NCI-H146 (cell line): ENCODE measurements around the gene TERT.
"Not testable (repeated sequence)": the region's sequence is repeated elsewhere in the genome, so short reads cannot be mapped to it uniquely, and the experiment has no call there.

Source experiments
- DNase-seq: peaks from one replicate; lab custom pipeline; 2025; lab: John Stamatoyannopoulos, UW

Gene TERT

DNA sequence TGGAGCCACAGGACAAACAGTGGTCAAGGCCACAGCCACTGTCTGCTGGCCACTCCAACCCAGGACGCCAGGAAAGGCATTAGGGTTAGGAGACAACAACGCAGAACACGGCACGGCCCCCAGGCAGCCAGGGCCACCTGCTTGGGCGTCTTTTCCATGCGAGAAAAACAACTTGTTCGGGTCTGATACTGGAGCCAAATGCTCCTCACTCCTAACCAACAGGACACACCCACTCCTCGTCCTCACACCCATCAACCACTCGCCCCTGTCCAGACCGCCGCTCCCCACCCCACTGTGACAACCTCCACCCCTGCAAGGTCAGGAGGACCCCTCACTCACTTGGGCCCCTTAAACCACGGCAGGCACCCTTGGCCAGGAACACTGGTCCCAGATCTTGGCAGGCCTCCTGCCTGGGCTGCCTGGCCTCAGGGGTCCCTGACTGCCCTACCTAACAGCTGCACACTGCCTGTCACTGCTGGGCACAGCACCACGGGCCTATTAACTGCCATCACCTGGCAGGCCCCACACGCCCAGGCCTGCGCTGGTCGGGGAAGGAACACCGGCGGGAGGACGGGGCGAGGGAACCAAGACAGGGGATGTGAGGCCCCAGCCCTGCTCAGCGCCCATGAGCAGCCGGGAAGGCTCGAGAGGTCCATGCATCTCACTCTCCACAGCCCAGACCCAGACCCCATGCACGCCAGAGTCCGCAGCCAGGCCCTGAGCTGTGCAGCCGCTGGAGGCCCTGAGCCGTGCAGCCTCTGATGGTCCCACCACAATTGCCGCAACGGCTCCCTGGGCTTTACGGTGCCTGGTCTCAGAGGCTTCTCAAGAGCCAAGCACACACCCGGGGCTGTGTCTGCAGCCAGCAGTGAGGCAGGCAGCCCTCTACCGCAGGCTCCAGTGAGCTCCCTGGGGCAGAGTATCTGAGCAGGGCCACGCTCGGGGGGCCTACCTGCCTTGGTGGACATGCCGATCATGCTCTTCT is 36.3 kb upstream of the TERT start:
- DNase-seq = no peak

DNA sequence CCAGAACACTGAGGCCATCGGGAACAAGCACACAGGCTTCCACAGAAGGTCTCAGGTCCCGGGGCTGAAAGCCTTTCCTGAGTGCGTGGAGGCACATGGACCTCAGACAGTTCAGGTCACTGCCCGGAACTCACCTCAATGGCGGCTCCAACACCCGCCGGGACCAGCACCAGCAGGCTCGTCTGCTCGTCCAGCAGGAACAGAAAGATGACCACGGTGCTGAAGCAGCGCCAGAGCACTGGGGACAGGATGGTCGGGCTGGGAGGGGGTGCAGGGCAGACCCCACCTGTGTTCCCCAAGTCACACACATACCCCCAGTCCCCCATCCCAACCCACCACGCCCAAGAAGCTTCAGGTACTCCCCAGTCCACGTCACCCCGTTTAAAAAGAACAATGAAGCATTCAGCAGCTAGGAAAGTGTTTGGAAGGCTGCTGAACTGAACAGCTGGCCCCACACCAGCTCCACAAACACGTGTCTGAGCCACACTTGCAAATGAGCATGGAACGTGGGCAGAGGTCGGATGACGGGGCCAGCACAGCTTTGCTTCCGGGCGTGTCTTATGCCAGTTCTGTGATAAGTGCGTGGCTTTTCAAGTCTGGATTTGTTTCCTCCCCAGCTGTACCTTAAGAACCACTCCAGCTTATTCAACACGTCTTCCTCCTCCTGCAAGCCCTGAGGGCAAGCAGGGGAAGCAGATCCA is 35.4 kb upstream of the TERT start:
- DNase-seq = no peak

DNA sequence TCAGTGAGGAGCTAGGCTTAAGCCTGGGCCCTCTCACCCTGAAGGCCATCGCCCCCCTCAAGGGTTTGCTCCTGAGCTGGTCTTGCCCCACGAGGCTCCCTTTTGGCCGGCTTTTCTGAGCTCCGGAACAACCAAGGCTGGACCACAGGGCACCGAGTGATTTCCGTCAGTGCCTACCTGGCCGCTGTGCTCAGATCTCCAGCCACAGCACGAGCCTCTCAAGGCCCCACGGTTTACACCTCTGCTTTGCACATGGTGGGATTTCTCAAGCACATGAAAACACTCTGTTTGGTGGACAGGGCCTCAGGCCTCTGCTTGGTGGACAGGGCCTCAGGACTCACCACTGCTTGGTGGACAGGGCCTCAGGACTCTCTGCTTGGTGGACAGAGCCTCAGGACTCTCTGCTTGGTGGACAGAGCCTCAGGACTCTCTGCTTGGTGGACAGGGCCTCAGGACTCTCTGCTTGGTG is 34.3 kb upstream of the TERT start:
- DNase-seq = no peak

DNA sequence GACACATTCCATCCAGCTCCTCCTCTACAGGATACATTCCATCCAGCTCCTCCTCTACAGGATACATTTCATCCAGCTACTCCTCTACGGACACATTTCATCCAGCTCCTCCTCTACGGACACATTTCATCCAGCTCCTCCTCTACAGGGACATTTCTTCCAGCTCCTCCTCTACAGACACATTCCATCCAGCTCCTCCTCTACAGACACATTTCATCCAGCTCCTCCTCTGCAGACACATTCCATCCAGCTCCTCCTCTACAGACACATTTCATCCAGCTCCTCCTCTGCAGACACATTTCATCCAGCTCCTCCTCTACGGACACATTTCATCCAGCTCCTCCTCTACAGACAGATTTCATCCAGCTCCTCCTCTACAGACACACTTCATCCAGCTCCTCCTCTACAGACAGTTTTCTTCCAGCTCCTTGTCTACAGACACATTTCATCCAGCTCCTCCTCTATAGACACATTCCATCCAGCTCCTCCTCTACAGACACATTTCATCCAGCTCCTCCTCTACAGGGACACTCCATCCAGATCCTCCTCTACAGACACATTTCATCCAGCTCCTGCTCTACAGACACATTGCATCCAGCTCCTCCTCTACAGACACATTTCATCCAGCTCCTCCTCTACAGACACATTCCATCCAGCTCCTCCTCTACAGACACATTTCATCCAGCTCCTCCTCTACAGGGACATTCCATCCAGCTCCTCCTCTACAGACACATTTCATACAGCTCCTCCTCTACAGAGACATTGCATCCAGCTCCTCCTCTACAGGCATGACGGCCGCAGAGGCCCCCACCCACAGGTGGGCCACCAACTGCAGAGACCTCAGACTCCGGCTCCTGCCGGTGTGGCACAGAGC is 33.6 kb upstream of the TERT start:
- DNase-seq = not testable (repeated sequence)

DNA sequence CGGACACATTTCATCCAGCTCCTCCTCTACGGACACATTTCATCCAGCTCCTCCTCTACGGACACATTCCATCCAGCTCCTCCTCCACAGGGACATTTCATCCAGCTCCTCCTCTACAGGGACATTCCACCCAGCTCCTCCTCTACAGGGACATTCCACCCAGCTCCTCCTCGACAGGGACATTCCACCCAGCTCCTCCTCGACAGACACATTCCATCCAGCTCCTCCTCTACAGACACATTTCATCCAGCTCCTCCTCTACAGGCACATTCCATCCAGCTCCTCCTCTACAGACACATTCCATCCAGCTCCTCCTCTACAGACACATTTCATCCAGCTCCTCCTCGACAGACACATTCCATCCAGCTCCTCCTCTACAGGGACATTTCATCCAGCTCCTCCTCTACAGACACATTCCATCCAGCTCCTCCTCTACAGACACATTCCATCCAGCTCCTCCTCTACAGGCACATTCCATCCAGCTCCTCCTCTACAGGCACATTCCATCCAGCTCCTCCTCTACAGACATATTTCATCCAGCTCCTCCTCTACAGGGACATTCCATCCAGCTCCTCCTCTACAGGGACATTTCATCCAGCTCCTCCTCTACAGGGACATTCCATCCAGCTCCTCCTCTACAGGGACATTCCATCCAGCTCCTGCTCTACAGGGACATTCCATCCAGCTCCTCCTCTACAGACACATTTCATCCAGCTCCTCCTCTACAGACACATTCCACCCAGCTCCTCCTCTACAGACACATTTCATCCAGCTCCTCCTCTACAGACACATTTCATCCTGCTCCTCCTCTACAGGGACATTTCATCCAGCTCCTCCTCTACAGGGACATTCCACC is 32.3 kb upstream of the TERT start:
- DNase-seq = not testable (repeated sequence)

DNA sequence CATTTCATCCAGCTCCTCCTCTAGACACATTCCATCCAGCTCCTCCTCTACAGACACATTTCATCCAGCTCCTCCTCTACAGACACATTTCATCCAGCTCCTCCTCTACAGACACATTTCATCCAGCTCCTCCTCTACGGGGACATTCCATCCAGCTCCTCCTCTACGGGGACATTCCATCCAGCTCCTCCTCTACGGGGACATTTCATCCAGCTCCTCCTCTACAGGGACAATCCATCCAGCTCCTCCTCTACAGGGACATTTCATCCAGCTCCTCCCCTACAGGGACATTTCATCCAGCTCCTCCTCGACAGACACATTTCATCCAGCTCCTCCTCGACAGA is 31.6 kb upstream of the TERT start:
- DNase-seq = not testable (repeated sequence)

DNA sequence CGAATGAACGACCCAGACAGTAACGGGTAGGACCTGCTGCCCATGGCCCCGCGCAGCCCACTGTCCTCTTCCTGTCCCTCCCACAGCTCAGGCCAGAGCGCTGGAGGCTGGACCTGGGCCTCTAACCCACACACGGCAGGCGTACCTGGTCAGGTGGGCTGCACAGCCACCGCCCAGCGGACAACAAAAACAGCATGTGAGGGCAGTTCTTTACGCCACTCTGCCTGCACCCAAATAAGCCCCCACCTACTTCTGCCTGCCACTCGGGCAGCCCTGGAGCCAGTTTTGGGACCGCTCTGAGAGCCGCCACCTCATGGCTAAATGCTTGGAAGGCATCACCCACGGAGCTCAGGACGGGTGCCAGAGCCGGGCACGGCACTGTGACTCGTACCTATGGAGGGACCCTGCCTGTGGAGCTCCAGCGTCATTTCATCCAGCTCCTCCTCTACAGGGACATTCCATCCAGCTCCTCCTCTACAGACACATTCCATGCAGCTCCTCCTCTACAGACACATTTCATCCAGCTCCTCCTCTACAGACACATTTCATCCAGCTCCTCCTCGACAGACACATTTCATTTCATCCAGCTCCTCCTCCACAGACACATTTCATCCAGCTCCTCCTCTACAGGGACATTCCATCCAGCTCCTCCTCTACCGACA is 31.1 kb upstream of the TERT start:
- no peak for DNase-seq

DNA sequence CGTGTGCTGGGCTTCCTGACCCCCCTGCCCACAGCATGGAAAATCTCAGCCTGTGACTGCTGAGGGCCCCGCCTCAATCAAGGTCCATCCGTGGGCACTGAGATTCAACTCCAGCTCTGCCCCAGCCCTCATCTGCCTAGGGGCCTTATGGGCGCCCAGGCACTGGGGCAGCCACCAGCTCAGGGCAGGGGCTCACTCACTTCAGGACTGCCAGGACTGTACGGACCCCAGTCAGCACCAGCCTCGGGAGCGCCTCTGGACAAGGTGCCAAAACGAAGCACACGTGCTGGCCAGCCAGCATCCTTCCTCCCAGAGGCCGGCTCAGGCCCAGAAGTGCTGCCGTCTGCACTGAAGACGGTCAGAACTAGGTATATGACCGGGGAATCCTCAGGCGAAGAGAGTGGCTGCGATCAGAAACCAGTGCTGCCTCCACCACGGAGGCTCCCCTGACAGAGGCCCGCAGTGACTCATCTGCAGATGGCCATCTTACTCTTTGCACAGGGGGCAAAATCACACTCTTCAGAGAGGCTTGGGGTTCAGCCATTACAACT is 30.4 kb upstream of the TERT start:
- DNase-seq = no peak

DNA sequence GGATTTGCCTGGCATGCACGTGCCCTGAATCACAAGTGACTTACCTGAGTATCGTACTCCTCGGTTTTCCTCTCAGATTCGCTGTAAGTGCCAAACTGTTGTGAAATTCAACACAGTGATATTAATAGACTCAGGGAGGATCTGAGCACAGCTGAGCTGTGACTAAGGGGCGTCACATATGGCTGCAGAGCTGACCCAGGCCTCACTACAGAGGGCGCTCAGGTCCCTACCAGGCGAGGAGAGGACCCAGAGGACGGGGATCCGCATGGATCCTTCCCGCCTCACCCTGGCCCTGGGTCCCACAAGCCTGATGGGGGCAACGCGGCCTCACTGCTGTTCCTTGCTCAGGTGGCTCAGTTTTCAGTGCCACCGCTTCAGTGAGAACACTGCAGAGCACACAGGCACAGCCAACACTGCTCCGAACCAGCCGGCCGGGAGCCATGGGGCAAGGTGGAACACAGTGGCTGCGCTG is 29.9 kb upstream of the TERT start:
- DNase-seq = no peak

DNA sequence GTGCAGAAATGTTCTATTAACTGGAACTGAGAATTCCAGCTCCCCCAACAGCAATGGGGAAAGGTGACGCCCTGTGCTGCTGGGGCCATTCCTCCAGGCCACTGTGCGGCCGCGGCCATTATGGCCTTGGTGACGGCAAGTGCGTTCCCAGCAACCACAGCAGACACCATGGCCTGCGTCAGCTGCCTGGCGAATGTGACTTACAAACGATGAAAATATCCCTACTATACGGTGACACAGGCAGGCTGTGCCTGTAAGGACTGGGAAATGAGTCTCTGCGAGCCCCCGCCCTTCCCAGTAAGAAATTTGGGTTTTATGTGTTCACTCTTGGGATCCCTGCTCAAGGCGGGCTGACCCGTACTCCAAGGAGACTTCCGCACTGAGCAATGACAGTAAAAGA is 29.4 kb upstream of the TERT start:
- DNase-seq = no peak

DNA sequence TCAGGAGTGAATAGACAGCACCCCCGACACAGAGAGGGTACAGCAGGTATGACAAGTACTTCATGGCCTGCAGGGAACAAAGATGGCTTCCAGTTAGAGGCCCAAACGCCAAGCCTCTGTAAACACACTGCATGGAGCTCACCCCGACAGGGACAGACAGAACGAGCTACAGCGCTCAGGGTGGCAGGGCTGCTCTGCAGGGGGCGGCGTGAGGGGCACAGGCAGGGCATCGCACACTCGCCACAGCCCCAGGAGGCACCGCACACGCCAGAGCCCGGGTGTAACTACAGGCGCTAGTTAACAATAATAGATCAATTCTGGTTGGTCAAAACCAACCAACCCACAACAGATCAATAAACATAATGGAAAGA is 28.9 kb upstream of the TERT start:
- peak; percentile 22 for DNase-seq

DNA sequence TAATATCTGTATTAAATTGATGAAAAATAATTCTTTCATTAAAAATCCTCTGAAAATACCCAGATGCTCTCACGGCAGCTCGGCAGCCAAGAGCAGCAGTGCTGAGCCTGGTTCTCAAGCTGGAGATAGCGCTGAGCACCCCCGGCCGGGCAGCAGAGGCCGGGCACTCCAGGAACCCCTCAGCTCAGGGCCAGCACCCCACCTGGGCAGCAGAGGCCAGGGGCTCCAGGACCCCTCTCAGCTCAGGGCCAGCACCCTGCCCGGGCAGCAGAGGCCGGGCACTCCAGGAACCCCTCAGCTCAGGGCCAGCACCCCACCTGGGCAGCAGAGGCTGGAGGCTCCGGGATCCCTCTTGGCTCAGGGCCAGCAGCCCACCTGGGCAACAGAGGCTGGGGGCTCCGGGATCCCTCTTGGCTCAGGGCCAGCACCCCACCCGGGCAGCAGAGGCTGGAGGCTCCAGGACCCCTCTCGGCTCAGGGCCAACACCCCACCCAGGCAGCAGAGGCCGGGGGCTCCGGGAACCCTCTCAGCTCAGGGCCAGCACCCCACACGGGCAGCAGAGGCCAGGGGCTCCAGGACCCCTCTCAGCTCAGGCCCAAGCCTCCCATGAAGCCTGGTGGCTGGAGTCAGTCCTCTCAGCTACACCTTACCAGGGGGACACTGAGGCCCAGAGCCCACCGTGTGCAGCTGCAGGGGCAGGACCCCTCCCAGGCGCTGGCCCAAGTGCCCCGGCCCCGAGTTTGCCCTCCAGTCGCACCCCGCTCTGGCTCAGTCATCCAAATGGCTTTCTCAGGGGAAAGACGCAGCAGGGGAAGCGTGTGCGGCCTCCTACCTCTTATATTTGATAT is 28.3 kb upstream of the TERT start:
- no peak for DNase-seq

DNA sequence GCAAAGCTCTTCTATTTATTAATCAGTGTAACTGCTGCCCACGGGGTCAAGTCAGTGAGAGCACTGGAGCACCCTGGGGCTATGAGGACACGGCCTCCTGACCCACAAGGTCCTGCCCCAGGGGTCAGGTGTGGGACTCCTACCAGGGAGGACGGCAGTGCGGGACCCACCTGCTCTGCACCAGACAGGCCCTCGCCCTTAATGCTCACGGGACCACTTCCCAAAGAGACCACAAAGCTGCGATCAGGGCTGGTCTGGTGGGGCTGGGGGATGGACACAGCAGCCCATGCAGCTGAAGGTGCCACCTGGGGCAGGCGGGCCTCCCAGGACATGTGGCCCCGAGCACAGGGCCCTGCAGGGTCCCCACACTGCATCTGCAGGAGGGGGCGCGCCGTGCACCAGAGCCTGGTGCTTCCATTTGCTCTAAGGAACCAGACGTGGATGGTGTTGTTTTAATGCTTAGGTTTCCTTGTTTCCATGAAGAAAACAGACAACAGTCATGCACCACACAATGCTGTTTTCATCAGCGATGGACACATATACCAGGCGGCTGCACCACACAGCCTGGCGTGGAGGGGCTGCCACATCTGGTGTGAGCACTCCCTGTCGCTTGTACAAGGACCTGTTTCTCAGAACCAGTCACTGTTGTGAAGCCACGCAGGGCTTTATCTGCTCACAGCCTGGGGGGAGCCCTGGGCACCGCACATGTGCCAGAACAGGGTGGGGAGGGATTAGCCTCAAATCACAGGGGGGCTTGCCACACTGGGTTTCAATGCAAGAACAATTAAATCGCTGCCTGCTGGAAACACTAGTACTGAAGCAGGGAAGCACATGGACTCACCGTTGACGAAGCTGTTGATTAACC is 27.4 kb upstream of the TERT start:
- DNase-seq = no peak

DNA sequence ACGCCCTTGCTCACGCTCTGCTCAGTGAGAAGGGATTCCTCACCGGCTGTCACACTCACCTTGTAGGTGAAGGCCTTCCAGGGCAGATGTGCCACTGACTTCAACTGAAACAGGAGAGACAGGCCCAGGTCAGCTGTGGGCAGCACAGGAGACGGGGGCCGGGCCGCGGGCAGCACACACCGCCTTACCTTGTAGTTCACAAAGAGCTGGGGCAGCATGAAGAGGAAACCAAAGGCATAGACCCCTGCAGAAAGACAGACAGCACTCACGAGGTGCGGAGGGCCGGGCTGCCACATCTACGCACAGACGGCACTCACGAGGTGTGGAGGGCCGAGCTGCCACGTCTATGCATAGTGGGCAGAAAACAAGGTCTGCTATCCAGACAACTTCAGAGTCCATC is 26.7 kb upstream of the TERT start:
- no peak for DNase-seq

DNA sequence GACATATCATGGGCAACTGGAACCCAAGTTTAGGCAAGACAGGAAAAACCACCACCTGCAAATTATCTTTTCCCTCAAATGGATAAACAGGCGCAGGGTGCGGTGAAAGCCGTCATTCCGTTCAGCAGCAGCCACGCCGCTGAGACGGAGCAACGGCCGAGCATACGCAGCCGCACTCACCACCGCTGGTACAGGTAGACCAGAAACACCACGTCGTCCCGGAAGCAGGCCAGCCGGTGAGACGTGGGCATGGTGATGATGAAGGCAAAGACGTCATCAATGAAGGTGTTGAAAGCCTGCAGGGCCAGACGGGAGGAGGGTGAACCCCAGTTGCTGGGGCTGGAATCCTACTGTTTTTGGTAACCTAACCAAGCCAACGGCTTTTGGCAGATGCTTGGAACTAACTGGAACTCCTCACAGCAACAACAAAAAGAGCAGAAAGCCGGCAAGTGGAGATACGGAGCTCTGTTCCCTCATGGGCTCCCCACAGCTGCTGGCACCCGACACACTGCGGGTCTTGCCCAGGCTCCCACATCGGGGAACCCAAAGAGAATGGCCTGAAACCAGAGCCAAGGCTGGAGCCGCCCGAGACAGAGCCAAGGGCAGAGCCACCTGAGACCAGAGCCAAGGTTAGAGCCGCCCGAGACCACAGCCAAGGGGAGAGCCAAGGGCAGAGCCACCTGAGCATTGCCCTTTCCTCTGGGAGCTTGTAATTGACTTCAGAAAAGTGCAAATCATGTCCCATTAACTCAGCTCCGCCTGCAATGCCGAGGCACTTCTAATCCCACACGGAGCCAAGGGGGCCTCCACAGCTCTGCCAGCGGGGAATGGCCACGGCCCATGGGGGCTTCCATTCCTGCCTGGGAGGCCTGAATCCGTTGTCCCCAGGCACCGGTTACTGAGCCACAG is 25.8 kb upstream of the TERT start:
- no peak for DNase-seq

DNA sequence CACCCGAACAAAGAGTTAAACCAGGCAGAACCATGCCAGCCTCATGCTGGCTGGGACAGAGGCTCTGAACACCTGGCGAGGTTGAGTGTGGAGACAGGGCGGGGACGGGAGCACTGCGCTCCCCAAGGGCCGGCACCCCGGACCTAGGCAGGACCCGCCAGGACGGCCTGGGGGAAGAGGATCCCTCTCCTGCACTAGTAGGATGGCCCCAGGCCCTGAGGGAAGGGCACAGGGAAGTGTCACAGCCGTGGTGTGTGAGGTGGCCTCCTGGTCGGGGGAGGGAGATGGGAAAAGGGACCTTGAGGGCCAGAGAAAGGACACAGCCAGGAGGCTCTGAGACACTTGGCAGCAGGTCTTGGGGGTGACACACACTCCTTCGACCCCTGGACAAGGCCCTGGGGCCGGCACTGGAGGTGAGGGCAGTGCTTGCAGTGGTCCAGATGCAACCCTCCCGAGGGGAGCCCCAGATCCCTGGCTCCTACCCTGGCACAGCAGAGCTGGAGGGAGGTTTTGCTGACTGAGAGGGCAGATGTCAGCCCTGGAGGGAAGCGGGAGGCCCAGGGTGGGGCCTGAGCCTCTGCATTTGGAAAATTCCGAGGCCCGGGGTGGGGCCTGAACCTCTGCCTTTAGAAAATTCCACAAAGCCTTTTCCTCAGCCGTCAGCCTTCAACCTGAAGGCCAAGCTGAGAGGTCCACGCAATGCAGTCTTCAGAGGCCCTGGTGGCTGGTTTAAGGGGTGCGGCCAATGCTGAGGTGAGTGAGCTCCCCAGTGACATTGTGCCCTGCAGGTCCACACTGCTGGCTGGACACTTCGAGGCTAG is 24.8 kb upstream of the TERT start:
- no peak for DNase-seq
